Adrenal gland (tissue), 12 donors: ENCODE results near the gene MYOM1. TPM values are rescaled to one million over a fixed set of nuclear protein-coding genes. Genes with fewer than 3 reads are reported as not detected.

Experiments used
- DNase-seq, 7 donors: peaks; one replicate each; pipeline ENCODE4 v3.0.0-alpha.2; 2019 to 2020
- H3K27ac ChIP-seq, 5 donors: fragments of 200-600 bp; sonication (generic) in 4 of 5; 1 replicate in 3 of 5; 2 replicates in 2 of 5; pipeline versions ENCODE4 v1.5.1 to v1.8.0; 2016 to 2020; ENCODE audit warnings: mild to moderate bottlenecking in 1 of 5
- H3K27me3 ChIP-seq: fragments of 200-600 bp; 2 replicates; pipeline ENCODE4 v1.8.0; 2021
- H3K36me3 ChIP-seq, 2 donors: fragments of 200-600 bp; replicated peaks in 1 of 2; 1 replicate in 1 of 2; 2 replicates in 1 of 2; pipeline versions ENCODE4 v1.5.1 to v1.8.0; 2018 to 2022
- H3K4me1 ChIP-seq, 2 donors: fragments of 200-600 bp; replicated peaks in 1 of 2; 1 replicate in 1 of 2; 2 replicates in 1 of 2; pipeline versions ENCODE4 v1.5.1 to v1.8.0; 2018 to 2021
- H3K4me3 ChIP-seq, 4 donors: fragments of 200-600 bp; sonication (generic) in 3 of 4; one replicate each; pipeline ENCODE4 v1.5.1; 2016 to 2018
- H3K9me3 ChIP-seq, 3 donors: fragments of 200-600 bp; sonication (generic) in 1 of 3; replicated peaks in 1 of 3; 1 replicate in 2 of 3; 2 replicates in 1 of 3; pipeline versions ENCODE4 v1.5.1 to v1.8.0; 2016 to 2021
- CTCF ChIP-seq, 6 experiments: fragments of 450-650 bp in 4 of 6; fragments of 200-600 bp in 2 of 6; sonication (generic) in 1 of 6; IDR thresholded peaks; 1 replicate in 5 of 6; 2 replicates in 1 of 6; pipeline versions ENCODE4 v1.5.1 to v1.8.0; 2016 to 2021; ENCODE audit warnings: antibody characterized with exemption in 6 of 6, mild to moderate bottlenecking in 2 of 6, moderate library complexity in 1 of 6
- POLR2A ChIP-seq, 2 donors: fragments of 450-650 bp; IDR thresholded peaks; one replicate each; pipeline ENCODE4 v1.6.1; 2017; ENCODE audit warnings: antibody characterized with exemption in 2 of 2, mild to moderate bottlenecking in 2 of 2, moderate library complexity in 1 of 2
- WGBS, 4 donors: extraction: QIAGEN DNeasy Blood & Tissue Kit in 2 of 4; methylation state at CpG; one replicate each; pipeline versions ENCODE4 v1.1.5 to v1.1.7; 2013 to 2017; 5-methylcytosine and 5-hydroxymethylcytosine counted together
- intact Hi-C, 2 donors: fragments of 100-400 bp; cut with DNase I; formaldehyde crosslinking; loops; one replicate each; pipeline versions ENCODE4 v1.14.1 to v1.15.0; 2022 to 2023
- polyA plus RNA-seq, 3 donors: library from polyadenylated mRNA; stranded (reverse); fragments of 200-250 nt in 2 of 3; fragments of 350-450 nt in 1 of 3; fragmentation: Illumina TruSeq in 1 of 3; extraction: RNeasy Lipid Tissue Mini Kit (QIAGEN cat#74804) in 1 of 3; gene quantifications; one replicate each; pipeline ENCODE4 v1.2.3, GENCODE V29; 2013 to 2014
- total RNA-seq, 9 donors: library from RNA; depleted of rRNA in 4 of 9; stranded (reverse); fragments of >200 nt in 4 of 9; fragments of 120-200 nt in 1 of 9; fragmentation: NEBNext Ultra II Directional in 1 of 9; extraction: Animal tissue kit (Norgen Biotek cat#: 25700) in 1 of 9; gene quantifications; one replicate each; pipeline versions ENCODE4 v1.1.0 to v1.2.4, GENCODE V29; 2013 to 2023
- donor health status: healthy with polysubstance abuse.
- donor health status: Bipolar disorder and iron deficiency.
- donor health status: DM: yes; HTN: yes; CAD: no.
- donor health status: DM: no; HTN: no; CAD: no.
- donor health status: DM: no; HTN: no; CAD: no.
- donor health status: DM: yes; HTN: yes; CAD: no.

Gene MYOM1
- total and polyA plus RNA-seq, 12 donors = 1.3 to 70.0 (median 2.9) TPM

- no peaks in the 10 kb centered on the region for H3K27me3 ChIP-seq
- H3K27ac ChIP-seq = no peak overlapping the region
- TF ChIP-seq POLR2A (IDR thresholded peaks at IDR 0.05) (no peak), CTCF (IDR thresholded peaks at IDR 0.05) (no peak)
- no peak for DNase-seq
- intact Hi-C loops = no loop called here
- H3K9me3 ChIP-seq = no peaks in the 10 kb centered on the region
- H3K4me3 ChIP-seq = no peak overlapping the region
- H3K36me3 ChIP-seq = no peaks in the 10 kb centered on the region
- H3K4me1 ChIP-seq = no peaks in the 10 kb centered on the region
- WGBS, 4 donors = 91 to 100% (median 93%) methylated on average over 4 to 5 of the region's 5 CpGs
Measured at GRCh38 chr18:3150274-3150673, 69.5 kb downstream of the MYOM1 start.

- Histone ChIP-seq H3K9me3 (no peaks in the 10 kb centered on the region), H3K4me1 (no peaks in the 10 kb centered on the region), H3K27me3 (no peaks in the 10 kb centered on the region), H3K36me3 (no peaks in the 10 kb centered on the region), H3K4me3 (no peak overlapping the region), H3K27ac (no peak overlapping the region)
- peak in 1 of 7 donors; percentile 2 for DNase-seq
- TF ChIP-seq CTCF (IDR thresholded peaks at IDR 0.05) (no peak), POLR2A (IDR thresholded peaks at IDR 0.05) (no peak)
- intact Hi-C loops = no loop called here
- WGBS, 4 donors = 49 to 53% (median 51%) methylated on average over 4 of the region's 4 CpGs
Measured at GRCh38 chr18:3148930-3149535, 70.7 kb downstream of the MYOM1 start.

- Histone ChIP-seq H3K4me1 (no peaks in the 10 kb centered on the region), H3K4me3 (no peak overlapping the region), H3K27me3 (no peaks in the 10 kb centered on the region), H3K27ac (no peak overlapping the region), H3K36me3 (no peaks in the 10 kb centered on the region), H3K9me3 (no peaks in the 10 kb centered on the region)
- WGBS, 4 donors = 82 to 90% (median 88%) methylated on average over 8 of the region's 8 CpGs
- intact Hi-C loops = no loop called here
- TF ChIP-seq CTCF (IDR thresholded peaks at IDR 0.05) = no peak
- no peak for TF ChIP-seq POLR2A (IDR thresholded peaks at IDR 0.05)
- no peak for DNase-seq
Measured at GRCh38 chr18:3147935-3148554, 71.7 kb downstream of the MYOM1 start.

GRCh38 chr18:3140986-3141639, 78.7 kb downstream of the MYOM1 start:
- H3K9me3 ChIP-seq = no peaks in the 10 kb centered on the region
- H3K27me3 ChIP-seq = no peaks in the 10 kb centered on the region
- no peaks in the 10 kb centered on the region for H3K36me3 ChIP-seq
- H3K4me3 ChIP-seq = no peak overlapping the region
- intact Hi-C loops = no loop called here
- peak in 1 of 7 donors; percentile 3 for DNase-seq
- H3K27ac ChIP-seq = no peak overlapping the region
- no peak for TF ChIP-seq CTCF (IDR thresholded peaks at IDR 0.05)
- TF ChIP-seq POLR2A (IDR thresholded peaks at IDR 0.05) = no peak
- H3K4me1 ChIP-seq = no peaks in the 10 kb centered on the region
- 69 to 79% (median 78%) methylated on average over 10 of the region's 10 CpGs for WGBS, 4 donors
